Mesothelial cell of epicardium (in vitro differentiated cells): ENCODE data around the gene WWP2. TPM values are rescaled to one million over a fixed set of nuclear protein-coding genes. Genes with fewer than 3 reads are reported as not detected.
"Not testable (repeated sequence)": the region's sequence is repeated elsewhere in the genome, so short reads cannot be mapped to it uniquely, and the experiment has no call there.

Experiments used
- DNase-seq, 2 experiments: peaks; one replicate each; pipeline ENCODE4 v3.0.0; 2021; ENCODE audit warnings: low spot score in 2 of 2; ENCODE audit not compliant: unreplicated experiment in 2 of 2
- H3K27ac Mint-ChIP-seq: 2 replicates; pipeline ENCODE4 v1.8.0; 2021; ENCODE audit warnings: mixed read lengths
- H3K27me3 Mint-ChIP-seq: 2 replicates; pipeline ENCODE4 v1.8.0; 2021; ENCODE audit warnings: low read depth, mixed read lengths
- H3K36me3 Mint-ChIP-seq: 2 replicates; pipeline ENCODE4 v1.8.0; 2021; ENCODE audit warnings: mixed read lengths
- H3K4me1 Mint-ChIP-seq: 2 replicates; pipeline ENCODE4 v1.8.0; 2021; ENCODE audit warnings: mixed read lengths
- H3K4me3 Mint-ChIP-seq: 2 replicates; pipeline ENCODE4 v1.8.0; 2021; ENCODE audit warnings: mild to moderate bottlenecking, moderate library complexity, mixed read lengths
- H3K9me3 Mint-ChIP-seq: 2 replicates; pipeline ENCODE4 v1.8.0; 2021; ENCODE audit warnings: mixed read lengths
- total RNA-seq: library from RNA; stranded (reverse); gene quantifications from 3 replicates; pipeline ENCODE4 v1.2.1, GENCODE V29; 2021
- TF ChIP-seq, protein P1 (sequence below): fragments of 200-600 bp; sonication (generic); IDR thresholded peaks from one replicate; pipeline ENCODE4 v1.5.0; 2021; ENCODE audit warnings: antibody characterized with exemption; ENCODE audit not compliant: unreplicated experiment

WWP2 gene
- total RNA-seq, 1 donor from 2014 or later, result 39.6 TPM

DNA sequence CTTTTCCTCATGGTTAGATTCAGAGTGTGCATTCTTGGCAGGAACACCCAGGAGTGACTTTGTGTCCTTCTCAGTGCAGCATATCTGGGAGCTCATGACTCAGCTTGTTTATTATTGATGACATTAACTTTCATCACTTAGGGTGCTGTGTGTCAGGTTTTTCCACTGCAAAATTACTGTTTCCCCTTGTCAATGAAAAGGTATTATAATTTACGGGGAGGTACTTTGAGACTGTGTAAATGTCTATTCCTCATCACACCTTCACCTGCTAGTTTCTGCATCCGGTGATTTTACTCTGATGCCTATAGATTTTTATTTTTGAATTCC lies 50.5 kb downstream of the WWP2 start:
- Mint-ChIP-seq H3K27me3 (no peaks in the 10 kb centered on the region), H3K27ac (no peak overlapping the region), H3K36me3 (peaks cover 31% of the 10 kb centered on the region), H3K4me1 (no peaks in the 10 kb centered on the region), H3K4me3 (no peak overlapping the region), H3K9me3 (peaks cover 6% of the 10 kb centered on the region)
- TF ChIP-seq, protein P1, sequence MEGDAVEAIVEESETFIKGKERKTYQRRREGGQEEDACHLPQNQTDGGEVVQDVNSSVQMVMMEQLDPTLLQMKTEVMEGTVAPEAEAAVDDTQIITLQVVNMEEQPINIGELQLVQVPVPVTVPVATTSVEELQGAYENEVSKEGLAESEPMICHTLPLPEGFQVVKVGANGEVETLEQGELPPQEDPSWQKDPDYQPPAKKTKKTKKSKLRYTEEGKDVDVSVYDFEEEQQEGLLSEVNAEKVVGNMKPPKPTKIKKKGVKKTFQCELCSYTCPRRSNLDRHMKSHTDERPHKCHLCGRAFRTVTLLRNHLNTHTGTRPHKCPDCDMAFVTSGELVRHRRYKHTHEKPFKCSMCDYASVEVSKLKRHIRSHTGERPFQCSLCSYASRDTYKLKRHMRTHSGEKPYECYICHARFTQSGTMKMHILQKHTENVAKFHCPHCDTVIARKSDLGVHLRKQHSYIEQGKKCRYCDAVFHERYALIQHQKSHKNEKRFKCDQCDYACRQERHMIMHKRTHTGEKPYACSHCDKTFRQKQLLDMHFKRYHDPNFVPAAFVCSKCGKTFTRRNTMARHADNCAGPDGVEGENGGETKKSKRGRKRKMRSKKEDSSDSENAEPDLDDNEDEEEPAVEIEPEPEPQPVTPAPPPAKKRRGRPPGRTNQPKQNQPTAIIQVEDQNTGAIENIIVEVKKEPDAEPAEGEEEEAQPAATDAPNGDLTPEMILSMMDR, result no peak
- no peak for DNase-seq

DNA sequence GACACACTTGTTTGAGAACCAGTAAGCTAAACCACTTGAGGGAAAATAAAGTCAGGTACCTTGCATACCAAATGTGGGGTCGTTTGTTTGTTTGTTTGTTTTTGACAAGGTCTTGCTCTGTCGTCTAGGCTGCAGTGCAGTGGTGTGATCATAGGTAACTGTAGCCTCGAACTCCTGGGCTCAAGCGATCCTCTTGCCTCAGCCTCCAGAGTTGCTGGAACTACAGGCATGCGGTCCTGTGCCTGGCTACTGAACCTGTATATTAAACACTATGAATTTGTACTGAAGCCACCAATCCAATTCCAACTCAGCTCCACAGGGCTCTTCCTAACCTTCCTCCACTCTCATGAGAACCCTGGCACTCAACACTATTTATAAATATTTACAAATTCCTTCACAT lies 51.9 kb downstream of the WWP2 start:
- Mint-ChIP-seq H3K27me3 (no peaks in the 10 kb centered on the region), H3K9me3 (peaks cover 6% of the 10 kb centered on the region), H3K4me3 (no peak overlapping the region), H3K36me3 (peaks cover 33% of the 10 kb centered on the region), H3K4me1 (no peaks in the 10 kb centered on the region), H3K27ac (no peak overlapping the region)
- DNase-seq, result no peak
- TF ChIP-seq, protein P1, result no peak

DNA sequence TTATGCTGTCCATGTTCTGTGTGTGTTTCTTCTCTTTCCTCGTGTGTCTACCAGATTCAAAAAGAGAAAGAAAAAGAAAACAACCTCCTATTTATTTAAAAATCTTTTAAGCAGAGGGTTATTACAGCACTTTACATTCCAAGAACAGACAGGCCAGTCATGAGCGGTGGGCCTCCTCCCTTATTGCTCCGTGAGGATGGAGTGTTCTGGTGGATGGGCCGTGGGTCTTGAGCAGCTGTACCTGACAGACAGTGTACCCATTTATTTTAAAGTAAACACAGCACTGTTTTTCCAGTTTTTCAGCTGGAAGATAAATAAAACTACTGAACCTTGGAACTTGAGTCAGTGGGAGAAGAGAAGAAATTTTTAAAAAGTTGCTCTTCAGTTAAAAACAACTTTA lies 52.4 kb downstream of the WWP2 start:
- no peak overlapping the region for H3K4me3 Mint-ChIP-seq
- H3K27ac Mint-ChIP-seq, result no peak overlapping the region
- H3K9me3 Mint-ChIP-seq, result peaks cover 6% of the 10 kb centered on the region
- H3K36me3 Mint-ChIP-seq, result peaks cover 35% of the 10 kb centered on the region
- no peaks in the 10 kb centered on the region for H3K27me3 Mint-ChIP-seq
- DNase-seq, result no peak
- H3K4me1 Mint-ChIP-seq, result no peaks in the 10 kb centered on the region
- TF ChIP-seq, protein P1, result no peak

DNA sequence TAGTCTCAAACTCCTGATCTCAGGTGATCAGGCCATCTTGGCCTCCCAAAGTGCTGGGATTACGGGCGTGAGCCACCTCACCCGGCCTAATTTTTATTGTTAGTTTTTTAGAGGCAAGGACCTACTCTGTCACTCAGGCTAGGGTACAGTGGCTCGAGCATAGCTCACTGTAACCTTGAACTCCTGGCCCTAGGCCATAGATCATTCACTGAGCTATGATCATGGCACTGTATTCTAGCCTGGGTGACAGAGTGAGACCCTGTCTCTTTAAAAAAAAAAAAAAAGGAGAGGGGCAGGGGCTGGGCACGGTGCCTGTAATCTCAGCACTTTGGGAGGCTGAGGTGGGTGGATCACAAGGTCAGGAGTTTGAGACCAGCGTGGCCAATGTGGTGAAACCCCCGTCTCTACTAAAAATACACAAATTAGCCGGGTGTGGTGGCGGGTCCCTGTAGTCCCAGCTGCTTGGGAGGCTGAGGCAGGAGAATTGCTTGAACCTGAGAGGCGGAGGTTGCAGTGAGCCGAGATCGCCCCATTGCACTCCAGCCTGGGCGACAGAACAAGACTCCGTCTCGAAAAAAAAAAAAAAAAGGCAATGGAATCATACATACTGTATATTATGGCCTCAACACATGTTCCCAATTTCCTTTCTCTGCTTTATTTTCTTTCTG lies 53.2 kb downstream of the WWP2 start:
- not testable (repeated sequence) for H3K9me3 Mint-ChIP-seq, H3K4me3 Mint-ChIP-seq, H3K4me1 Mint-ChIP-seq, H3K27me3 Mint-ChIP-seq, DNase-seq, H3K27ac Mint-ChIP-seq
- H3K36me3 Mint-ChIP-seq, result peaks cover 30% of the 10 kb centered on the region

DNA sequence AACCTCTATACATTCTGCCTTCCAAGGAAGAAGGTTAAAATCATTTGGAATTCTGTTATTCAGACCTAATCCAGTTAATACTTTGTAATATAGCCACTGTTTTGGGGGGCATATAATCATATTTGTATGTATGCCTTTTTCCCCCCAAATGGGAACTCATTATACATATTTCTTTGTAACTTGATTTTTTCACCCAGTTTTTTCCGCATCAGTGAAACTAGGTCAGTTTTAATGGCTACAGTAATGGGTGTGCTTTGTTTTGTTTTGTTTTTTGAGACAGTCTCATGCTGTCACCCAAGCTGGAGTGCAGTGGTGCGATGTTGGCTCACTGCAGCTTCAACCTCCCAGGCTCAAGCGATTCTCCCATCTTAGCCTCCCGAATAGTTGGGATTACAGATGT lies 54.9 kb downstream of the WWP2 start:
- Mint-ChIP-seq H3K27ac (no peak overlapping the region), H3K27me3 (no peaks in the 10 kb centered on the region), H3K9me3 (peaks cover 4% of the 10 kb centered on the region), H3K4me1 (no peaks in the 10 kb centered on the region), H3K4me3 (no peak overlapping the region), H3K36me3 (peaks cover 24% of the 10 kb centered on the region)
- TF ChIP-seq, protein P1, result no peak
- DNase-seq, result no peak

DNA sequence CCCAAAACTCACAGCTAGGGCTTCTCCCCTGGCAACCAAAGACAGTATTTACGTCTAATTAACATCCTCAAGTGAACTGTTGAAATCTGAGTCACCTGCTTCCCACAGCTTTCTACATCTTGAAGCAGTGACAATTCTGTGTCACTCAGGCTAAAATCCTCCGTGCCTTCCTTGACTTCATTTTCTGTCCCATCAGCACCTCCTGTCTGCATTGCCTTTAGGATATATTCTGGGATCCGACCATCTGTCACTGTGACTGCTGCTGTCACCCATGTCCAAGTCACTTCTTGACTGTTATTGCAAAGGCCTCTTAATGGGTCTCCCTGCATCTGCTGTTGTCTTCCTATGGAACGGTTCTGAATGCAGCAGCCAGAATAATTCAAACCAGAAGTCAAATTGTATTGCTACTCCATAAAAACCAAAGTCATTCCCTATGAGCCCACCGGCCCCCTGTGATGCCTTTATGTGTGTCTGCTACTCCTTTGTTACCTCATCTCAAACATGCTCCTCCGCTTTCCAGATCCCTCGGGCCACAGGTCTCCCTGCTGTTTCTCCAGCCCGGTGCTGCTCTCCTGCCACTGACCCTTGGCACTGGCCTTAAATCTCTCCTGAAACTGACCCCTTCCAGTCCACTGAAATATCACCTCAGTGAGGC lies 56.9 kb downstream of the WWP2 start:
- DNase-seq, result no peak
- Mint-ChIP-seq H3K4me1 (no peaks in the 10 kb centered on the region), H3K27me3 (no peaks in the 10 kb centered on the region), H3K4me3 (no peak overlapping the region), H3K36me3 (peaks cover 17% of the 10 kb centered on the region), H3K27ac (no peak overlapping the region), H3K9me3 (no peaks in the 10 kb centered on the region)
- TF ChIP-seq, protein P1, result no peak
